ENCODE data around the gene ADRA2B. TPM values are rescaled to one million over a fixed set of nuclear protein-coding genes. Genes with fewer than 3 reads are reported as not detected.

The ADRA2B gene
- total RNA-seq, 1 experiment from 2014 or later: 0.47 TPM

GRCh38 chr2:96120991-96121390 lies 4.6 kb upstream of the ADRA2B start (continued):
- TF ChIP-seq REST (IDR thresholded peaks at IDR 0.05; ENCODE audit: low read depth) (no peak), EGR1 (IDR thresholded peaks at IDR 0.05; ENCODE audit: low read depth) (no peak), RAD21 (IDR thresholded peaks at IDR 0.05; ENCODE audit: low read depth) (no peak), TCF7L2 (IDR thresholded peaks at IDR 0.05; ENCODE audit: borderline replicate concordance, extremely low read depth, insufficient read depth, insufficient read length) (no peak), CEBPB (IDR thresholded peaks at IDR 0.05; ENCODE audit: low read depth) (no peak), POLR2AphosphoS5 (IDR thresholded peaks at IDR 0.05; ENCODE audit: low read depth, low read length) (no peak), CBX3 (IDR thresholded peaks at IDR 0.05; ENCODE audit: low read depth) (no peak), ELF1 (IDR thresholded peaks at IDR 0.05; ENCODE audit: borderline replicate concordance, low read depth) (no peak), ATF3 (IDR thresholded peaks at IDR 0.05) (no peak)

GRCh38 chr2:96120091-96120720 lies 3.8 kb upstream of the ADRA2B start:
- no TSS peak for BruUV-seq (replicated peaks)
- no peak overlapping the region for H3K27ac ChIP-seq (ENCODE audit: low read depth, low read length)
- no peaks in the 10 kb centered on the region for H3K36me3 ChIP-seq (ENCODE audit: control insufficient read depth in 1 of 2, insufficient read depth in 2 of 2, low read length in 2 of 2)
- no peaks in the 10 kb centered on the region for H3K79me2 ChIP-seq (ENCODE audit: insufficient read depth, low read length)
- intact Hi-C loops (cut with micrococcal nuclease): no loop called here
- ChIA-PET RAD21 (ENCODE audit: low non-redundant PET in 1 of 2, low total read pairs in 2 of 2, uncharacterized antibody in 2 of 2, unreplicated experiment in 2 of 2) (no interaction called here), CTCF (no interaction called here), POLR2A (no interaction called here)
- H2AFZ ChIP-seq (ENCODE audit: low read depth, low read length, poor library complexity, severe bottlenecking): no peak overlapping the region
- TF ChIP-seq CTCF (IDR thresholded peaks at IDR 0.05 in 2 of 3, conservative IDR thresholded peaks at IDR 0.05 in 1 of 3; ENCODE audit: borderline replicate concordance in 1 of 3, insufficient read depth in 1 of 3, low read depth in 2 of 3, low read length in 2 of 3): no peak
- ATAC-seq: no peak
- H3K4me2 ChIP-seq (ENCODE audit: low read length): no peak overlapping the region
- H3K9ac ChIP-seq (ENCODE audit: low read length): no peak overlapping the region
- 0 out of 2 replicates have a peak, but pooled peaks cover 3% of the 10 kb centered on the region for H3K27me3 ChIP-seq (ENCODE audit: insufficient read depth, low read length)
- no peaks in the 10 kb centered on the region for H4K20me1 ChIP-seq (ENCODE audit: insufficient read depth)
- H3K4me3 ChIP-seq (replicated peaks in 1 of 2; ENCODE audit: low read depth in 1 of 2, low read length in 2 of 2): no peak overlapping the region
- H3K9me3 ChIP-seq (ENCODE audit: control insufficient read depth in 1 of 2, insufficient read depth in 1 of 2, low read depth in 1 of 2, low read length in 2 of 2): no peaks in the 10 kb centered on the region
- DNase-seq (ENCODE audit: low read depth, low spot score): no peak
- H3K9me2 ChIP-seq (ENCODE audit: insufficient read depth): no peaks in the 10 kb centered on the region
- H3K4me1 ChIP-seq (ENCODE audit: control insufficient read depth in 1 of 2, insufficient read depth in 2 of 2, low read length in 2 of 2): peaks cover 11 to 16% of the 10 kb centered on the region in 2 experiments

Data from HCT116 (cell line).